ENCODE results near the gene NRG4. TPM values are rescaled to one million over a fixed set of nuclear protein-coding genes. Genes with fewer than 3 reads are reported as not detected.

Gene NRG4, protein sequence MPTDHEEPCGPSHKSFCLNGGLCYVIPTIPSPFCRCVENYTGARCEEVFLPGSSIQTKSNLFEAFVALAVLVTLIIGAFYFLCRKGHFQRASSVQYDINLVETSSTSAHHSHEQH
- not detected in 2 replicates for total RNA-seq (2021; fragmentation: NEBNext Ultra II Directional; extraction: Animal tissue kit (Norgen Biotek cat#: 25700))
- polyA plus RNA-seq (2011; rRNA removed): 0.02 and 0.24 TPM in 2 replicates
- 0.08 TPM for polyA plus RNA-seq (2011; cell fraction: cytosol; rRNA removed)
- not detected for polyA plus RNA-seq (2011; cell fraction: nucleus; rRNA removed)
- polyA plus RNA-seq (2012, experiment 1 of 2): 0.56 to 1.3 TPM (median 0.67 TPM) in 4 replicates
- polyA plus RNA-seq (2012, experiment 2 of 2): not detected
- polyA plus RNA-seq (2013, experiment 1 of 2): 0.18 TPM
- polyA plus RNA-seq (2013, experiment 2 of 2): 0.11 TPM
- not detected in 2 replicates for polyA minus RNA-seq (2011; rRNA and poly(A)+ RNA removed)
- polyA minus RNA-seq (2011; cell fraction: cytosol; rRNA and poly(A)+ RNA removed): not detected
- not detected for polyA minus RNA-seq (2011; cell fraction: nucleus; rRNA and poly(A)+ RNA removed)
- long read RNA-seq, experiment 1: 0 reads
- long read RNA-seq, experiment 2: 0 reads

DNA sequence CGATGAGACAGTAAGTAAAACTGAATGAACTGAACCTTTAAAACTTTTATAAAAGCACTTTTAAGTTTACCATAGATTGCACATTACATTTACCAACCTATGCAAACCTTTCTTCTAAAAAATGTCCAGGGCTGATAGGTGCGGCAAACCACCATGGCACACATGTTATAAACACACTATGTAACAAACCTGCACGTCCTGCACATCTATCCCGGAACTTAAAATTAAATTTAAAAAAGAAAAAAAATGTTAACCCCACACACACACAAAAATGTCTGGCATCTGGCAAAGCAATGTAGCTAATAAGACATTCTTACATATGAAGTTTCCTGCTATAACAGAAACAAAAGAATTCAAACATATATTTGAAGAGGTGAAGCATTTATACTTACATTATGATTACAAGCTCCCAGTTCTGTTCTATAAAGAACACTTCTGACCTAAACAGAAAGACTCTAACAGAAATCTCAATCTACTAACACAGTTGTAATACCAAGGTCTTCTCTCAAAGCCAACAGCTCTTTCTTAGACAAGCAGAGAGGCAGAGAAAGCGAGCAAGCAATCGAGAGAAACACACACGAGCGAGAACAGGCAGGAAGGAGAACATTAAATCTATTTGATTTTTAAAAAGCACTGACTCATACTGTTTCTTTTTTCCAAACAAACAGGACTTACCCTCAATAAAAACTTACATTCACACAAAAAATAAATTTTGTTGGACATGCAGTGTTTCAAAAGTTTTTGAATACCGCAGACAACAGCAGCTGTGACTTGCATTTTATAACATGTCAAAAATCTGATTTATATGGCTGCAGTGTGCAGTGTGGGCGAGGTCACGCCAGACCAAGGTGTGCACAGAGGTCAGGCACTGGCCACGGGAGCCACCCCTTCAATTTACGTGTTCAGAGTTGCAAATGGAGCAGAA is at the start of gene NRG4:
TSS of gene NRG4 (minus strand) at position 798 of the 925 bp plus-strand sequence. CDS start 1,194 bp downstream, outside the sequence.
- Histone ChIP-seq H2BK120ac (replicated peaks; ENCODE audit: low read depth, low read length) (no peak within 1 kb of the TSS), H2BK12ac (ENCODE audit: low read depth, low read length) (no peak within 1 kb of the TSS), H4K91ac (replicated peaks; ENCODE audit: insufficient read length, low read length) (no peak within 1 kb of the TSS), H3K23ac (ENCODE audit: insufficient read length) (no peak within 1 kb of the TSS), H3K23me2 (ENCODE audit: low read depth, low read length) (no peaks in the 10 kb centered on the region), H3K14ac (ENCODE audit: insufficient read length) (no peak within 1 kb of the TSS), H2AK5ac (ENCODE audit: low read depth, low read length) (no peak within 1 kb of the TSS), H3K56ac (replicated peaks; ENCODE audit: insufficient read length, low read depth, low read length) (no peak within 1 kb of the TSS), H3K36me3 (ENCODE audit: control insufficient read depth in 2 of 4, insufficient read depth in 4 of 4, low read length in 3 of 4) (no peaks in the 10 kb centered on the region), H3K27me3 (replicated peaks in 1 of 4; ENCODE audit: control insufficient read depth in 3 of 4, extremely low read depth in 1 of 4, insufficient read depth in 3 of 4, low read length in 3 of 4) (no peaks in the 10 kb centered on the region), H3K4me1 (replicated peaks in 1 of 4; ENCODE audit: control insufficient read depth in 3 of 4, insufficient read depth in 4 of 4, low read length in 3 of 4) (no peaks in the 10 kb centered on the region), H2BK20ac (ENCODE audit: low read length) (no peak within 1 kb of the TSS), H3K4me2 (ENCODE audit: insufficient read depth in 1 of 2, low read depth in 2 of 2, low read length in 2 of 2) (no peak within 1 kb of the TSS), H4K8ac (ENCODE audit: extremely low read depth, insufficient read depth, low read length) (no peak within 1 kb of the TSS), H3K9me3 (ENCODE audit: insufficient read depth in 2 of 2, low read depth in 1 of 2, low read length in 1 of 2) (no peaks in the 10 kb centered on the region), H2BK5ac (ENCODE audit: low read depth, low read length) (no peak within 1 kb of the TSS), H2AFZ (ENCODE audit: low read length) (peak within 1 kb of the TSS; percentile 39; the same call in 1 of the 2 replicates), H3K79me2 (ENCODE audit: control insufficient read depth in 1 of 2, insufficient read depth in 2 of 2, low read length in 2 of 2) (no peaks in the 10 kb centered on the region), H3K4ac (replicated peaks; ENCODE audit: insufficient read length, low read depth, low read length) (no peak within 1 kb of the TSS), H3K18ac (ENCODE audit: extremely low read depth, low read length) (no peak within 1 kb of the TSS; the same call in 1 of the 2 replicates), H4K20me1 (replicated peaks in 1 of 2; ENCODE audit: control insufficient read depth in 1 of 2, insufficient read depth in 2 of 2, low read length in 2 of 2) (no peaks in the 10 kb centered on the region), H3K27ac (ENCODE audit: low read depth, low read length) (no peak within 1 kb of the TSS), H3K79me1 (ENCODE audit: low read depth, low read length) (no peaks in the 10 kb centered on the region), H3K4me3 (ENCODE audit: extremely low read depth in 1 of 4, insufficient read depth in 2 of 4, low read depth in 3 of 4, low read length in 4 of 4) (no peak within 1 kb of the TSS), H3K9ac (replicated peaks in 1 of 4; ENCODE audit: extremely low read depth in 1 of 4, low read depth in 3 of 4, low read length in 3 of 4) (no peak within 1 kb of the TSS), H2BK15ac (ENCODE audit: low read length) (no peak within 1 kb of the TSS), H4K5ac (ENCODE audit: insufficient read length, low read depth, low read length) (no peak within 1 kb of the TSS)
- ChIA-PET POLR2A (ENCODE audit: partially characterized antibody) (interaction anchor here (1.3 kb wide), 1 partner anchor 12 kb away, joined by 4 read pairs; no protein-coding TSS in a partner anchor), CTCF (ENCODE audit: partially characterized antibody) (interaction anchor here (1.1 to 1.9 kb wide), 3 partner anchors 11 to 58 kb away, joined by 3 to 4 read pairs (median 4); no protein-coding TSS in a partner anchor)
- FAIRE-seq: peak; percentile 39
- DNase-seq (ENCODE audit: low read depth in 1 of 2, low spot score in 2 of 2): no peak
- WGBS, 2 experiments (ENCODE audit: extremely low coverage in 1 of 2, insufficient coverage in 1 of 2, insufficient read length in 1 of 2, insufficient replicate concordance in 2 of 2, low coverage in 1 of 2, low lambda C conversion rate in 2 of 2, missing lambda C conversion rate in 1 of 2): 86% methylated on average over 13 of the region's 13 CpGs; no CpG with 5 or more reads in 1 of the 2 experiments
- TF ChIP-seq TBP (IDR thresholded peaks at IDR 0.05; ENCODE audit: low read depth, low read length) (no peak), RNF2 (IDR thresholded peaks at IDR 0.05; ENCODE audit: borderline replicate concordance, low read depth, low read length, missing control alignments, poor library complexity, severe bottlenecking) (no peak), EZH2 (IDR thresholded peaks at IDR 0.05; ENCODE audit: low read depth, low read length, severe bottlenecking) (no peak), RBBP5 (IDR thresholded peaks at IDR 0.05; ENCODE audit: borderline replicate concordance, low read depth, low read length) (no peak)
